ENCODE data around the gene STARD10. TPM values are rescaled to one million over a fixed set of nuclear protein-coding genes. Genes with fewer than 3 reads are reported as not detected.

The STARD10 gene
- total RNA-seq, 2 donors from 2014 or later = 122 to 209 TPM

- H3K36me3 ChIP-seq (replicated peaks in 1 of 2; ENCODE audit: insufficient read depth in 1 of 2, low read depth in 2 of 2) = no peaks in the 10 kb centered on the region
- ATAC-seq = peak; percentile 10
- intact Hi-C loops (cut with DNase I) = no loop called here
- WGBS, 2 donors = 0% methylated on average over 12 to 13 of the region's 13 CpGs
- H3K27me3 ChIP-seq = no peaks in the 10 kb centered on the region
- DNase-seq = peak; percentile 45 to 51 (median 48)
- peak overlapping the region; percentile 16 to 76 for H3K4me3 ChIP-seq
- H3K4me1 ChIP-seq = peaks cover 63% of the 10 kb centered on the region
- no peaks in the 10 kb centered on the region for H3K9me3 ChIP-seq
- peak overlapping the region; percentile 79 to 95 (median 90) for H3K27ac ChIP-seq
- no peak for TF ChIP-seq CTCF (IDR thresholded peaks at IDR 0.05)
- no peak for TF ChIP-seq POLR2A (IDR thresholded peaks at IDR 0.05)
Measured at GRCh38 chr11:72721689-72722049, 72.2 kb downstream of the STARD10 start.

GRCh38 chr11:72721276-72721675 is 72.6 kb downstream of the STARD10 start:
- no peaks in the 10 kb centered on the region for H3K36me3 ChIP-seq (replicated peaks in 1 of 2; ENCODE audit: insufficient read depth in 1 of 2, low read depth in 2 of 2)
- intact Hi-C loops (cut with DNase I) = no loop called here
- DNase-seq (no peak), ATAC-seq (no peak)
- 0 to 6% methylated on average over 3 of the region's 3 CpGs for WGBS, 2 donors
- TF ChIP-seq POLR2A (IDR thresholded peaks at IDR 0.05) = no peak
- TF ChIP-seq CTCF (IDR thresholded peaks at IDR 0.05) = no peak
- H3K27ac ChIP-seq = peak overlapping the region; percentile 5 to 95 (median 90)
- H3K27me3 ChIP-seq = no peaks in the 10 kb centered on the region
- H3K4me1 ChIP-seq = peaks cover 67% of the 10 kb centered on the region
- H3K4me3 ChIP-seq = peak overlapping the region; percentile 16 to 76
- H3K9me3 ChIP-seq = no peaks in the 10 kb centered on the region

- no peaks in the 10 kb centered on the region for H3K9me3 ChIP-seq
- DNase-seq = peak in 2 of 4 donors; percentile 39 to 40
- ATAC-seq = no peak
- peak overlapping the region in 1 of 2 donors; percentile 16 for H3K4me3 ChIP-seq
- H3K27ac ChIP-seq = peak overlapping the region; percentile 5 to 95 (median 90)
- H3K4me1 ChIP-seq = peaks cover 69% of the 10 kb centered on the region
- intact Hi-C loops (cut with DNase I) = no loop called here
- no peak for TF ChIP-seq CTCF (IDR thresholded peaks at IDR 0.05)
- no peak for TF ChIP-seq POLR2A (IDR thresholded peaks at IDR 0.05)
- no peaks in the 10 kb centered on the region for H3K27me3 ChIP-seq
- 32 to 34% methylated on average over 4 of the region's 4 CpGs for WGBS, 2 donors
- H3K36me3 ChIP-seq (replicated peaks in 1 of 2; ENCODE audit: insufficient read depth in 1 of 2, low read depth in 2 of 2) = no peaks in the 10 kb centered on the region
Measured at GRCh38 chr11:72720784-72721183, 73.1 kb downstream of the STARD10 start.

GRCh38 chr11:72720047-72720446 is 73.8 kb downstream of the STARD10 start:
- Histone ChIP-seq H3K27me3 (no peaks in the 10 kb centered on the region), H3K27ac (peak overlapping the region in 3 of 4 donors; percentile 11 to 95 (median 95)), H3K4me3 (no peak overlapping the region), H3K36me3 (replicated peaks in 1 of 2; ENCODE audit: insufficient read depth in 1 of 2, low read depth in 2 of 2) (no peaks in the 10 kb centered on the region), H3K4me1 (peaks cover 71% of the 10 kb centered on the region), H3K9me3 (no peaks in the 10 kb centered on the region)
- DNase-seq (peak in 1 of 4 donors; percentile 50), ATAC-seq (no peak)
- intact Hi-C loops (cut with DNase I) = no loop called here
- TF ChIP-seq POLR2A (IDR thresholded peaks at IDR 0.05) (no peak), CTCF (IDR thresholded peaks at IDR 0.05) (no peak)
- WGBS, 2 donors = 41 to 50% methylated on average over 2 to 3 of the region's 3 CpGs

- intact Hi-C loops (cut with DNase I) = no loop called here
- no peak overlapping the region for H3K4me3 ChIP-seq
- H3K9me3 ChIP-seq = no peaks in the 10 kb centered on the region
- TF ChIP-seq POLR2A (IDR thresholded peaks at IDR 0.05) (no peak), CTCF (IDR thresholded peaks at IDR 0.05) (no peak)
- H3K27ac ChIP-seq = peak overlapping the region in 3 of 4 donors; percentile 11 to 95 (median 54)
- no peaks in the 10 kb centered on the region for H3K27me3 ChIP-seq
- ATAC-seq = no peak
- 41 to 50% methylated on average over 4 of the region's 4 CpGs for WGBS, 2 donors
- no peak for DNase-seq
- H3K4me1 ChIP-seq = peaks cover 70% of the 10 kb centered on the region
- no peaks in the 10 kb centered on the region for H3K36me3 ChIP-seq (replicated peaks in 1 of 2; ENCODE audit: insufficient read depth in 1 of 2, low read depth in 2 of 2)
Measured at GRCh38 chr11:72719551-72719950, 74.3 kb downstream of the STARD10 start.
